ENCODE measurements around the gene RCOR3. TPM values are rescaled to one million over a fixed set of nuclear protein-coding genes. Genes with fewer than 3 reads are reported as not detected.

The RCOR3 gene
- total and polyA plus RNA-seq, 2 of the 8 experiments (the other 6 are each of a cell fraction or from before 2014, with no cell fraction given), result 21.4 to 36.3 TPM

GRCh38 chr1:211281320-211282022 is 22.3 kb downstream of the RCOR3 start:
- H3K9ac ChIP-seq (replicated peaks in 1 of 4; ENCODE audit: extremely low read depth in 1 of 4, low read depth in 3 of 4, low read length in 3 of 4), result no peak overlapping the region
- no peak overlapping the region for H4K8ac ChIP-seq (ENCODE audit: extremely low read depth, insufficient read depth, low read length)
- no peak overlapping the region for H3K23ac ChIP-seq (ENCODE audit: insufficient read length)
- DNase-seq (ENCODE audit: low read depth in 1 of 2, low spot score in 2 of 2), result no peak
- H4K91ac ChIP-seq (replicated peaks; ENCODE audit: insufficient read length, low read length), result no peak overlapping the region
- 84% methylated on average over 6 of the region's 6 CpGs; no CpG with 5 or more reads in 1 of the 2 experiments for WGBS, 2 experiments (ENCODE audit: extremely low coverage in 1 of 2, insufficient coverage in 1 of 2, insufficient read length in 1 of 2, insufficient replicate concordance in 2 of 2, low coverage in 1 of 2, low lambda C conversion rate in 2 of 2, missing lambda C conversion rate in 1 of 2)
- POLR2A ChIA-PET (ENCODE audit: partially characterized antibody), result no interaction called here
- H3K36me3 ChIP-seq (ENCODE audit: control insufficient read depth in 2 of 4, insufficient read depth in 4 of 4, low read length in 3 of 4), result peaks cover 2 to 51% (median 27%) of the 10 kb centered on the region in 4 experiments; a peak in 7 of 8 replicates
- no peak overlapping the region for H3K27ac ChIP-seq (ENCODE audit: low read depth, low read length)
- H2BK5ac ChIP-seq (ENCODE audit: low read depth, low read length), result no peak overlapping the region
- H3K79me1 ChIP-seq (ENCODE audit: low read depth, low read length), result no peaks in the 10 kb centered on the region
- H3K27me3 ChIP-seq (replicated peaks in 1 of 4; ENCODE audit: control insufficient read depth in 3 of 4, extremely low read depth in 1 of 4, insufficient read depth in 3 of 4, low read length in 3 of 4), result no peaks in the 10 kb centered on the region
- CTCF ChIA-PET (ENCODE audit: partially characterized antibody), result interaction anchor here (0.6 to 0.8 kb wide), 4 partner anchors 17 to 266 kb away, joined by 3 read pairs; no protein-coding TSS in a partner anchor
- H3K14ac ChIP-seq (ENCODE audit: insufficient read length), result no peak overlapping the region
- no peaks in the 10 kb centered on the region for H3K4me1 ChIP-seq (replicated peaks in 1 of 4; ENCODE audit: control insufficient read depth in 3 of 4, insufficient read depth in 4 of 4, low read length in 3 of 4)
- H4K5ac ChIP-seq (ENCODE audit: insufficient read length, low read depth, low read length), result no peak overlapping the region
- H3K4ac ChIP-seq (replicated peaks; ENCODE audit: insufficient read length, low read depth, low read length), result no peak overlapping the region
- no peak overlapping the region for H3K18ac ChIP-seq (ENCODE audit: extremely low read depth, low read length)
- H3K4me3 ChIP-seq (ENCODE audit: extremely low read depth in 1 of 4, insufficient read depth in 2 of 4, low read depth in 3 of 4, low read length in 4 of 4), result no peak overlapping the region
- no peak overlapping the region for H3K4me2 ChIP-seq (ENCODE audit: insufficient read depth in 1 of 2, low read depth in 2 of 2, low read length in 2 of 2)
- no peaks in the 10 kb centered on the region for H3K79me2 ChIP-seq (ENCODE audit: control insufficient read depth in 1 of 2, insufficient read depth in 2 of 2, low read length in 2 of 2)
- H3K56ac ChIP-seq (replicated peaks; ENCODE audit: insufficient read length, low read depth, low read length), result no peak overlapping the region
- H2AFZ ChIP-seq (ENCODE audit: low read length), result no peak overlapping the region
- no peak for TF ChIP-seq SAP30 (IDR thresholded peaks at IDR 0.05; ENCODE audit: insufficient read depth, insufficient replicate concordance, low read length)
- no peak for TF ChIP-seq TBP (IDR thresholded peaks at IDR 0.05; ENCODE audit: low read depth, low read length)
- no peak for TF ChIP-seq SIN3A (conservative IDR thresholded peaks at IDR 0.05 in 1 of 2, IDR thresholded peaks at IDR 0.05 in 1 of 2; ENCODE audit: low read depth in 1 of 2, low read length in 2 of 2)
- no peak for TF ChIP-seq CTCF (IDR thresholded peaks at IDR 0.05; ENCODE audit: control extremely low read depth in 1 of 3, insufficient read depth in 1 of 3, low read depth in 1 of 3, low read length in 3 of 3)
- no peak for TF ChIP-seq POLR2AphosphoS5 (IDR thresholded peaks at IDR 0.05; ENCODE audit: low read depth, low read length)
- no peak for TF ChIP-seq SUZ12 (IDR thresholded peaks at IDR 0.05; ENCODE audit: low read length)
- no peak for TF ChIP-seq ZNF274 (IDR thresholded peaks at IDR 0.05; ENCODE audit: borderline replicate concordance, extremely low read depth, low read length)
- H2BK20ac ChIP-seq (ENCODE audit: low read length), result no peak overlapping the region
- no peak overlapping the region for H2AK5ac ChIP-seq (ENCODE audit: low read depth, low read length)
- FAIRE-seq, result no peak
- H2BK15ac ChIP-seq (ENCODE audit: low read length), result no peak overlapping the region
- no peak overlapping the region for H2BK120ac ChIP-seq (replicated peaks; ENCODE audit: low read depth, low read length)
- H4K20me1 ChIP-seq (replicated peaks in 1 of 2; ENCODE audit: control insufficient read depth in 1 of 2, insufficient read depth in 2 of 2, low read length in 2 of 2), result no peaks in the 10 kb centered on the region
- H3K9me3 ChIP-seq (ENCODE audit: insufficient read depth in 2 of 2, low read depth in 1 of 2, low read length in 1 of 2), result no peaks in the 10 kb centered on the region
- no peaks in the 10 kb centered on the region for H3K23me2 ChIP-seq (ENCODE audit: low read depth, low read length)
- H2BK12ac ChIP-seq (ENCODE audit: low read depth, low read length), result no peak overlapping the region
